DOHH2 (cell line): ENCODE data around the gene ZNF592.

Experiments used
- CTCF ChIP-seq: fragments of 200-600 bp; sonication (generic); IDR thresholded peaks from one replicate; pipeline ENCODE4 v1.5.1; 2014; ENCODE audit warnings: antibody characterized with exemption, mild to moderate bottlenecking, low read depth, low read length; ENCODE audit not compliant: poor library complexity, severe bottlenecking
- EZH2phosphoT487 ChIP-seq: fragments of 200-600 bp; sonication (generic); IDR thresholded peaks from 2 replicates; pipeline ENCODE4 v1.6.1; 2017; ENCODE audit warnings: borderline replicate concordance, mild to moderate bottlenecking, antibody characterized with exemption, low read length, moderate library complexity, mixed read lengths

- TF ChIP-seq CTCF (no peak), EZH2phosphoT487 (no peak)
Measured at GRCh38 chr15:84748274-84749110, at the start of gene ZNF592.
